ENCODE results near the gene JARID2.

The JARID2 gene

GRCh38 chr6:15416932-15417509 is 171.2 kb downstream of the JARID2 start:
- no peak for DNase-seq (ENCODE audit: low read depth in 3 of 3)

GRCh38 chr6:15417811-15418210 is 171.9 kb downstream of the JARID2 start:
- peak in 2 of 3 donors; percentile 20 to 54 for DNase-seq (ENCODE audit: low read depth in 3 of 3)

GRCh38 chr6:15419493-15419892 is 173.6 kb downstream of the JARID2 start:
- no peak for DNase-seq (ENCODE audit: low read depth in 3 of 3)

- no peak for DNase-seq (ENCODE audit: low read depth in 3 of 3)
These were observed 175.1 kb downstream of the JARID2 start for GRCh38 chr6:15420959-15421438.

- DNase-seq (ENCODE audit: low read depth in 3 of 3), result peak in 1 of 3 donors; percentile 22
These were observed 176.3 kb downstream of the JARID2 start for GRCh38 chr6:15421945-15422733.

GRCh38 chr6:15423286-15423993 is 177.6 kb downstream of the JARID2 start:
- no peak for DNase-seq (ENCODE audit: low read depth in 3 of 3)

GRCh38 chr6:15425947-15426346 is 180.1 kb downstream of the JARID2 start:
- DNase-seq (ENCODE audit: low read depth in 3 of 3), result no peak

GRCh38 chr6:15426395-15426794 is 180.5 kb downstream of the JARID2 start:
- no peak for DNase-seq (ENCODE audit: low read depth in 3 of 3)

- no peak for DNase-seq (ENCODE audit: low read depth in 3 of 3)
These were observed 181.0 kb downstream of the JARID2 start for GRCh38 chr6:15426901-15427300.

GRCh38 chr6:15427331-15428070 is 181.6 kb downstream of the JARID2 start:
- DNase-seq (ENCODE audit: low read depth in 3 of 3), result no peak

- DNase-seq (ENCODE audit: low read depth in 3 of 3), result no peak
These were observed 183.6 kb downstream of the JARID2 start for GRCh38 chr6:15429141-15430110.

GRCh38 chr6:15430186-15430585 is 184.3 kb downstream of the JARID2 start:
- no peak for DNase-seq (ENCODE audit: low read depth in 3 of 3)

GRCh38 chr6:15430931-15431405 is 185.1 kb downstream of the JARID2 start:
- DNase-seq (ENCODE audit: low read depth in 3 of 3), result no peak

- no peak for DNase-seq (ENCODE audit: low read depth in 3 of 3)
These were observed 186.1 kb downstream of the JARID2 start for GRCh38 chr6:15431762-15432483.

- no peak for DNase-seq (ENCODE audit: low read depth in 3 of 3)
These were observed 187.6 kb downstream of the JARID2 start for GRCh38 chr6:15433511-15433861.

- DNase-seq (ENCODE audit: low read depth in 3 of 3), result no peak
These were observed 188.4 kb downstream of the JARID2 start for GRCh38 chr6:15434263-15434662.

- no peak for DNase-seq (ENCODE audit: low read depth in 3 of 3)
These were observed 189.0 kb downstream of the JARID2 start for GRCh38 chr6:15434823-15435380.

GRCh38 chr6:15435468-15435867 is 189.6 kb downstream of the JARID2 start:
- DNase-seq (ENCODE audit: low read depth in 3 of 3), result no peak

GRCh38 chr6:15436451-15436850 is 190.6 kb downstream of the JARID2 start:
- no peak for DNase-seq (ENCODE audit: low read depth in 3 of 3)
